GM19328 (cell line): ENCODE data around the gene ABI1.

Source experiments
- ATAC-seq: cut with Tn5 transposase; IDR thresholded peaks from one replicate; pipeline ENCODE4 v1.9.1; 2021; ENCODE audit warnings: mild to moderate bottlenecking, moderate library complexity; ENCODE audit not compliant: unreplicated experiment

Gene ABI1

GRCh38 chr10:26721561-26721960 is 139.2 kb downstream of the ABI1 start:
- no peak for ATAC-seq

- no peak for ATAC-seq
Observed at GRCh38 chr10:26717476-26717875, 143.3 kb downstream of the ABI1 start.

- no peak for ATAC-seq
Observed at GRCh38 chr10:26715137-26715487, 145.6 kb downstream of the ABI1 start.

GRCh38 chr10:26714415-26715136 is 146.2 kb downstream of the ABI1 start:
- no peak for ATAC-seq

- no peak for ATAC-seq
Observed at GRCh38 chr10:26711324-26711723, 149.4 kb downstream of the ABI1 start.

GRCh38 chr10:26706936-26707335 is 153.8 kb downstream of the ABI1 start:
- ATAC-seq: no peak

GRCh38 chr10:26706206-26706605 is 154.6 kb downstream of the ABI1 start:
- no peak for ATAC-seq

- no peak for ATAC-seq
Observed at GRCh38 chr10:26703974-26704373, 156.8 kb downstream of the ABI1 start.

GRCh38 chr10:26703096-26703495 is 157.7 kb downstream of the ABI1 start:
- ATAC-seq: no peak

- ATAC-seq: no peak
Observed at GRCh38 chr10:26700884-26701630, 159.7 kb downstream of the ABI1 start.

- ATAC-seq: no peak
Observed at GRCh38 chr10:26699631-26700030, 161.1 kb downstream of the ABI1 start.

GRCh38 chr10:26698909-26699308 is 161.8 kb downstream of the ABI1 start:
- ATAC-seq: no peak

GRCh38 chr10:26697922-26698608 is 162.7 kb downstream of the ABI1 start:
- ATAC-seq: no peak

- ATAC-seq: peak; percentile 80
Observed at GRCh38 chr10:26697163-26697921, 163.4 kb downstream of the ABI1 start, which contains the start of gene PDSS1. Gene PDSS1, plus strand, starts transcription at chr10:26697701. Its CDS starts 11 bp downstream, at chr10:26697712.

GRCh38 chr10:26696786-26697162 is 164.0 kb downstream of the ABI1 start:
- ATAC-seq: no peak
